NT2/D1 (cell line): ENCODE data around the gene ARRB2.
A peak's percentile ranks its signal among the peaks of the same experiment; 100 is the strongest.

Experiments used
- DNase-seq: peaks from one replicate; pipeline ENCODE4 v3.0.0-alpha.2; 2011; ENCODE audit warnings: low read depth, low spot score
- H3K27me3 ChIP-seq: 2 replicates; pipeline ENCODE4 v1.6.0; 2011; ENCODE audit warnings: mild to moderate bottlenecking; ENCODE audit not compliant: insufficient read length, insufficient read depth
- H3K36me3 ChIP-seq: 2 replicates; pipeline ENCODE4 v1.6.1; 2011; ENCODE audit warnings: mild to moderate bottlenecking, low read length, mixed read lengths; ENCODE audit not compliant: insufficient read depth, insufficient read length
- H3K4me1 ChIP-seq: 2 replicates; pipeline ENCODE4 v1.5.1; 2011; ENCODE audit not compliant: insufficient read depth, insufficient read length
- H3K4me3 ChIP-seq: 2 replicates; pipeline ENCODE4 v1.5.1; 2011; ENCODE audit warnings: low read depth; ENCODE audit not compliant: insufficient read length
- H3K9ac ChIP-seq: 2 replicates; pipeline ENCODE4 v1.6.0; 2011; ENCODE audit warnings: low read depth; ENCODE audit not compliant: insufficient read length
- H3K9me3 ChIP-seq: 2 replicates; pipeline ENCODE4 v1.5.1; 2011; ENCODE audit warnings: mild to moderate bottlenecking, low read length; ENCODE audit not compliant: insufficient read depth
- SUZ12 ChIP-seq: IDR thresholded peaks from 2 replicates; pipeline ENCODE4 v1.6.1; 2011; ENCODE audit not compliant: insufficient read length, insufficient read depth; ENCODE audit errors: extremely low read depth
- YY1 ChIP-seq: IDR thresholded peaks from 2 replicates; pipeline ENCODE4 v1.6.1; 2011; ENCODE audit not compliant: insufficient read length, insufficient read depth
- ZNF274 ChIP-seq: IDR thresholded peaks from 2 replicates; pipeline ENCODE4 v1.6.1; 2011; ENCODE audit warnings: mild to moderate bottlenecking, low read depth, low read length

The ARRB2 gene

DNA sequence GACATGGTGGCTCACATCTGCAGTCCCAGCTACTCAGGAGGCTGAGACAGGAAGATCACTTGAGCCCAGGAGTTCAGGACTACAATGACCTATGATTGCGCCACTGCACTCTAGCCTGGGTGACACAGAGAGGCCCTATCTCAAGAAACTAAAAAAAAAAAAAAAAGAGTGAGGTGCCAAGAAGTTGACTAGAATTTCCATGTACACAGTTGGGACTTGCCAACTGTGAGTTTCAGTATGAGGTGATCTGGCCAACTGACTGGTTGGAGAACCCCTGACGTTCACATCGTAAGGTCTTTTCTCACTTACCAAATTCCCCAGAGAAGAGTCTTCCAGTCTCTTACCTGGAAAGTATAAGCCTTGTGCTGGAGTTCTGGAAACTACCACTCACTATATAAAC, 17.7 kb downstream of the ARRB2 start:
- no peaks in the 10 kb centered on the region for H3K4me1 ChIP-seq
- TF ChIP-seq YY1 (no peak), SUZ12 (no peak), ZNF274 (no peak)
- no peaks in the 10 kb centered on the region for H3K27me3 ChIP-seq
- peaks cover 3% of the 10 kb centered on the region for H3K36me3 ChIP-seq
- H3K4me3 ChIP-seq = no peak overlapping the region
- no peak for DNase-seq
- H3K9me3 ChIP-seq = no peaks in the 10 kb centered on the region
- no peak overlapping the region for H3K9ac ChIP-seq

- Histone ChIP-seq H3K9ac (peak overlapping the region; percentile 8), H3K9me3 (no peaks in the 10 kb centered on the region), H3K36me3 (peaks cover 5% of the 10 kb centered on the region), H3K4me3 (no peak overlapping the region), H3K27me3 (peaks cover 5% of the 10 kb centered on the region), H3K4me1 (peaks cover under 1% of the 10 kb centered on the region)
- no peak for TF ChIP-seq SUZ12
- no peak for TF ChIP-seq YY1
- no peak for TF ChIP-seq ZNF274
- DNase-seq = no peak
Measured at GRCh38 chr17:4733073-4733531, 22.7 kb downstream of the ARRB2 start.

DNA sequence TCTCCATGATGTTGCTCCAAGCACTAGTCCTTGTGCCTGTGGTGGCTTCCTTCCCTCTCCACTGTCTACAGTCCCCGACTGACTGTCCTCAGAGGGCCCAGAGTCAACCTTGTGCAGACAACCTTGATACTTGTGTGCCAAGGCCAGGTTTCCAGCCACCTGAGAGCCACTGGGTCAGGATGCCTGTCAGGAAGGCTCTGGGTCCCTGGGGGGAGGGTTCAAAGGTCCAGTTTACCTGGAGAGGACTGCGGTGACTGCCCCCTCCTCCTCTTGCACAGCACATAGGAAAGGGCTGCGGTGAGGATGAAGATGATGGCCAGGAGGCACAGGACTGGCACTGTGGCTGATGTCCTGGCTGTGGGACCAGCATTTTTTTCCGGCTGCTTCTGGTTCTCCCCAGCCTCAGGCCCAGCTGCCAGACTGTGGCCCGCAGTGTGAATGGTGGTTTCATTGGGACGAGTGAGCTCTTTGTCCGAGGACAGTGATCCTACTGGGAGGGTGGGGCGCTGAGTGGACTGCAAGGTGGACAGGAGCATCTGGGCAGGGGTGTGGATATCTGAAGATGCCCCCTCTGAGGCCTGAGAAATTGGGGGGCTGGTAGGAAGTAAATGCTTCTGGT, 24.5 kb downstream of the ARRB2 start:
- no peak overlapping the region for H3K9ac ChIP-seq
- peaks cover 3% of the 10 kb centered on the region for H3K4me1 ChIP-seq
- no peak for TF ChIP-seq SUZ12
- TF ChIP-seq YY1 = no peak
- TF ChIP-seq ZNF274 = no peak

GRCh38 chr17:4735876-4736651, 25.6 kb downstream of the ARRB2 start:
- peaks cover 5% of the 10 kb centered on the region for H3K36me3 ChIP-seq
- H3K4me1 ChIP-seq = peaks cover 3% of the 10 kb centered on the region
- H3K27me3 ChIP-seq = peaks cover 35% of the 10 kb centered on the region
- DNase-seq = no peak
- no peak overlapping the region for H3K9ac ChIP-seq
- no peaks in the 10 kb centered on the region for H3K9me3 ChIP-seq
- H3K4me3 ChIP-seq = no peak overlapping the region
- TF ChIP-seq YY1 = no peak
- no peak for TF ChIP-seq SUZ12
- no peak for TF ChIP-seq ZNF274

More for the DNA sequence above, 24.5 kb downstream of the ARRB2 start:
- no peaks in the 10 kb centered on the region for H3K9me3 ChIP-seq
- DNase-seq = no peak
- H3K4me3 ChIP-seq = no peak overlapping the region
- peaks cover 24% of the 10 kb centered on the region for H3K27me3 ChIP-seq
- H3K36me3 ChIP-seq = peaks cover 5% of the 10 kb centered on the region

DNA sequence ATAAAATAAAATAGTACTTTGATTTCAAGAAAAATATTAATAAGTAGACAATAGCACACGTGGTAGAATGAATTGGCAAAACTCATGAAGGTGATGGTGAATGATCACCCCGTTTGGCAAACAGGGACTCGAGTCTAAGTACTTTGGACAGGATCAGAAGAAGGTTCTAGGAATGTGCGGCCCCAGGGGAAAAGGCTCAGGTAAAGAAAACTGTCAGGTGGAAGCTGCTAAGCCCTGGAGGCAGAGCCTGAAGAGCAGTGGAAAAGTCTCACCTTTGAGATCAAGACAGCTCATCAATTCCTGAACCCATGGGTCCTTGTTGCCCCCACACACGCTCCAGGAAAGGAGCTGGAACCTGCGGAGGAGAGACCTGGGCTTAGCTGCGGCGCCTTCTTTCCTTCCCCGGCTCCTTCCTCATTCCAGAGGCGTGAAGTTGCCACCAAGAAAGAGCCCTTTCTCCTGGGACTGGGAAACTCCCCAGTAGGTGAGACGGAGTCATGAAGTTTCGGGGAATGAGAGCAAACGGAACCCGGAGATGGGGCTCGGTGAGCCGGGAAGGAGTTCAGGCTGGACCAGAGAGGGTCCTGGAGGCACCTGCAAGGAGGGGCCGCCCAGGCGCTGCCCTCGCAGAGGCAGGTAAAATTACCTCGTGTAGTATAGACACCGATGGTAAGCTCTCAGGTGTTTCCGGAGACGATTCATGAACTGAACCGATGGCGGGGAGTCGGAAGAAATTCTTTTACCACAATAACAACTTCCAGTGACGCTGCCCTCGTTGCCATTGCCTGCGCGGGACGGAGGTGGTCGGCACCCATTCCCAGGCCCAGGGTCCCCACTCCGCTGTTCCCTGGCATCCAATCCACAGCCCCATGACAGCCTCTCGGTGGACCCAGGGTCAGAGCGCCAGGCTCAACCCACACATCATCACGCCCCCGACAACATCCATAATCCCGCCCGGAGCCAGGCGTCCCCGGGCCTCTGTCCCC, 28.0 kb downstream of the ARRB2 start:
- peaks cover 57% of the 10 kb centered on the region for H3K27me3 ChIP-seq
- no peak for DNase-seq
- H3K4me3 ChIP-seq = peak overlapping the region; percentile 60
- H3K9me3 ChIP-seq = no peaks in the 10 kb centered on the region
- peak; percentile 20 for TF ChIP-seq SUZ12
- no peak for TF ChIP-seq ZNF274
- peaks cover 3% of the 10 kb centered on the region for H3K4me1 ChIP-seq
- peak overlapping the region; percentile 32 for H3K9ac ChIP-seq
- no peaks in the 10 kb centered on the region for H3K36me3 ChIP-seq

DNA sequence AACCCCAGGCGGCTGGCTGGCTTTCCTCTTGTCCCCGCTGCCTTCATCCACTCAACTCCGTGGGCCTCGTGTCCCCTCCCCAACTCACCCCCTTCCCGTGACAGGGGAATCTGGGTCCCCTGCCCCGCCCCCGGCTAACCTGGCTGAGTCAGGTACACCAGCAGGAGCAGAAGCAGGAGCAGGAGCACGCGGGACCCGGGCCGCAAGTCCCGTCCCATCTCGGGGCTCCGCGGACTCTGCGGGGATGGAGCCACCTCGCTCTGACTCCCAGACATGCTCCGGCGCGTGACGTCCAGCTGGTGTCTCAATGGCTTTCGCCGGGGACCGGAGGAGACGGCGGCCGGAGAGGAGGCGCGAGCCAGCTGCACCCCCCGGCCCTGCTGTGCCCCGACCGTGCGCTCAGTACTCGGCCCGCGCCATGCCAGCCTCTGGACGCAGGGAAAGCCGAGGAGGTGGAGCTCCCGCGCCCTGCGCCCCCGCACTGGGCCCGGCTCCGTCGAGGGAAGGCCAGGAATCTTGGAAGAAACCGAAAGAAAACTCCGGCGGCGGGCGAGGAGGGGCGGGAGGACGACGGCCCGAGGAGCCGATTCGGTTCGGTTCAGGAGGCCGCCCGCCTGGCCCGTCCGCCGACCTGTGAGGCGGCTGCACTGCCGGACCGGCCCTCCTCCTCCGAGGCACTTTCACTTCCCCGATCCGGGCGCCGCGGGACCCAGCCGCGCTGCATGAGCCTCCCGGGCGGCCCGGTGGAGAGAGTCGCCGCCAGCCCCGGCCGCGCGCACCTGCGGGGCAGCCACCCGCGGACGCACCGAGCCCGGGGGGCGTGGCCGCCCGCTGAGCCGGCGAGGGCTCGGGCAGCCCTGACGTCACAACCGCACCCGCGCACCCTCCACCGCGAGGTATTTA, 28.9 kb downstream of the ARRB2 start, which contains the start of the genes CXCL16 and ZMYND15:
CXCL16 (minus strand) TSS at position 807 of the 903 bp plus-strand sequence; CDS start at position 218, 589 bp downstream.
ZMYND15 (plus strand) TSS at position 712 of the 903 bp plus-strand sequence. CDS start 716 bp downstream, outside the sequence.
- no peak for DNase-seq
- Histone ChIP-seq H3K4me1 (peaks cover 3% of the 10 kb centered on the region), H3K9me3 (no peaks in the 10 kb centered on the region), H3K27me3 (peaks cover 60% of the 10 kb centered on the region), H3K9ac (peak within 1 kb of the TSS; percentile 61), H3K36me3 (no peaks in the 10 kb centered on the region), H3K4me3 (peak within 1 kb of the TSS; percentile 60)
- TF ChIP-seq ZNF274 (no peak), SUZ12 (peak; percentile 87), YY1 (no peak)
